ENCODE data around the gene TBX1.

DNA sequence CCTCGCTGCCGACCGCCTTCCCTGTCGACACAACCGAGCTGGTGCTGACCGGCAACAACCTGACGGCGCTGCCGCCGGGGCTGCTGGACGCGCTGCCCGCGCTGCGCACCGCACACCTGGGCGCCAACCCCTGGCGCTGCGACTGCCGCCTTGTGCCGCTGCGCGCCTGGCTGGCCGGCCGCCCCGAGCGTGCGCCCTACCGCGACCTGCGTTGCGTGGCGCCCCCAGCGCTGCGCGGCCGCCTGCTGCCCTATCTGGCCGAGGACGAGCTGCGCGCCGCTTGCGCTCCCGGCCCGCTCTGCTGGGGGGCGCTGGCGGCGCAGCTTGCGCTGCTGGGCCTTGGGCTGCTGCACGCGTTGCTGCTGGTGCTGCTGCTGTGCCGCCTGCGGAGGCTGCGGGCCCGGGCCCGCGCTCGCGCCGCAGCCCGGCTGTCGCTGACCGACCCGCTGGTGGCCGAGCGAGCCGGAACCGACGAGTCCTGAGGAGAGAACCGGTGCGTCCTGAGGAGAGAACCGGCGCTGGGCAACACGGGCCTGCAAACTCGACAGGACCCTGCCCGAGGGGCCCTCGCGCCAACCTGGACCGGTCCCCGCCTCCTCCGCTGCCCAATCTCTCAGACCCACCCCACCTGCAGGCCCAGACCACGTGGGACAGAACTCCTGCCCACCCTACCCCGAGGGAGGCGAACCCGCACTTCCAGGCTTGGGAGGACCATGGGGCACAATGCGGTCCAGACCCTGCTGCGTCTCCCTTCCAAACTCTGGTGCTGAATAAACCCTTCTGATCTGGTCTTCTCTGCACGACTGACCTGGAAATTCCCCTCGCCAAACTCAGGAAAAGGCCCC lies 36.4 kb upstream of the TBX1 start:
- TF ChIP-seq POLR2A (IDR thresholded peaks at IDR 0.05): no peak
- TF ChIP-seq CTCF (IDR thresholded peaks at IDR 0.05): no peak

Data from uterus (tissue), 2 donors.